CD4-positive, alpha-beta T cell treated with Interferon alpha-2 for 1 hour (primary cell): ENCODE data around the gene ARL6IP1.
"Not testable (repeated sequence)": the region's sequence is repeated elsewhere in the genome, so short reads cannot be mapped to it uniquely, and the experiment has no call there.

Source experiments
- DNase-seq, 2 donors: peaks; one replicate each; pipeline ENCODE4 v3.0.0-alpha.2; 2020 to 2022

ARL6IP1 gene

DNA sequence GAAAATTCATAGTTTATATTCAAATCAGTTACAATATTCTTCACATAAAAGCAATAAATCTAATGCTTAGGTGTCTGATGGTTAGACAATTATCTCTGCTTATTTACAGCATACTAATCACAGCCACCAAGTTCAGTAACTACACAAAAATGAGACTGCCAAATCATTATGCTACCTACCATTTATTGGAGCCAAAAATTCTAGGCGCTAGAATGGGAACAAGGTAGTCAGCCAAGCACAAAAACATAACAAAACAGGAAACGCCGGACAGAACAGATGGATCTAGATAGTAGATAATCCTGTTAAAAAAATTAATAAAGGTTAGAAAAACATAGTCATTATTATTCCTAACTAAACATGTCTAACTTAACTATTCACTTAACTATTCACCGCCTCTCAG is 3.6 kb downstream of the ARL6IP1 start:
- no peak for DNase-seq

DNA sequence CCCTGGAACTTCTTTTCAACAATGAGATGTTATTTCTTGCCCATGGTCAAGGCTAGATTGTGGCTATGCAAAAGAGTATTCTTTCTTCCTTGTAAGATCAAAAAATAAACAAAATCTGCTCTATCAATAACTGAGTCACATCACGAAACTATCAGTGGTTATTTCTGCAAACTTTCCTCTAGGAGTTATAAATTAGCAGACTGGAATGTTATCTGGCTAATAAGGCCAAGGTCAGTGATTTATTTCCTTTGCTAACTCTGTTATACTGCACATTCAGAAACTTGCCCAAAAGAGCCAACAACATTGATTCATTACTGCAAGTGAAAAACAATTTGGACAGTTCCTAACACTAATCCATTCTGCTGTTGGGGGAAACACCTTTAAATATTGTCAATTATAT is 5.0 kb downstream of the ARL6IP1 start:
- DNase-seq: no peak

DNA sequence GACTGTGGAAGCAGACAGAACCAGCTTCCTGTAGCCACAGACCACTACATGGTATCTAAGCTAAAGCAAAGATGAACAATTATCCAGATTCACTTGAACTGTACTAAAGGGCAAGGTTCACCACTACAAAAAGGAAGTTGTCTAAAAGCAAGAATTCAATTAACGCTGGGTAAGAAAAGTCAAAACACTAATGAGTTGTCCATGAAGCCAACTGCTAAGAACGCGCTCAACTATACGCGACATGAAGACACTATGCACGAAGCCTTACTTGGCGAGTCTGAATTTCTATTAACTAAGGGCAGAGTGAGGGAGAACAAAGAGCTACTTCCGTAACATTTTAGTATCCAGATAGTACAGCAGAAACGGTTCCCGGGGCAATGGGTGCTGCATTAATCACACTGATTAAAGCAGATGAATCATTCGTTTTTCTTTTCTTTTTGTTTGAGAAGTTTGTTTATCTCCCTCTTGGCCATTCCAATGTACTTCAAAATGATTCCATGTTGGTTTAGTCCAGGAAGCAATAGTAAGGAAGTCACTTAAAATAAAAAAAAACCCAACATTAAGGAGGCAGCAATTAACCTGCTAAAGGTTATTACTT is 8.4 kb downstream of the ARL6IP1 start:
- no peak for DNase-seq

DNA sequence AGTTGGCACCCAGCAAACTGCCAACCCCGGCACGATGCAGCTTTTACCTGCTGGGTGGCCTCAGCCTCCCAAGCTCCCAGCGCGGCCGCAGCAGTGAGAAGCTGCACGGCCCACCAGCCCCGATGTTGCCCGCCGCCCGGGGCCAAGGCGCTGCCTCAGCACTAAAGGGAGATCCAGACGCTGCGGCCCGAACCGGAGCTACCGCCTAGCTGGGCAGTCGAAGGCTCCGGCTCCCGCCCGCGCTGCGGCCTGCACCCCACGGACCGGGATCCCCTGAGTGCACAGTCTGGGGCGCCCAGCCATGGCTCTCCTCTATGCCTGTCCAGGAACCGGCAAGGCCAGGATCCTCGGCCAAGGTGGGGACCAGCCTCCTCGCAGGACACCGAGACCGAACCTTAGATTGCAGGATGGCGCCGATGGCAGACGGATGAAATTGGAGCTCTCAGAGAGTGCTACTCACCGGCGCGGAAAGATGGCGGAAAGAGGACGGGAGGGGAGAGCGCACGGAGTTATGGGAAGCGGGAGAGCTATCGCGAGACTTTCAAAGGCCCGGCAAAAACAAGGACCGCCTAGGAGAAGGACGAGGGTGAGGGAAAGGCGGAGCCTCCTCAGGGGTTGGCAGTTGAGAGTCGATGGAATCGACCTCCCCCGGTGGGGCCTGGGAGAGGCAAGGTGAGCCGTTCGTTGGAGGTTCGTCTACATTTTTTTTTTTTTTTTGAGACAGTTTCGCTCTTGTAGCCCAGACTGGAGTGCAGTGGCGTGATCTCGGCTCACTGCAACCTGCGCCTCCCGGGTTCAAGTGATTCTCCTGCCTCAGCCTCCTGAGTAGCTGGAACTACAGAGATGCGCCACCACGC is 11.3 kb downstream of the ARL6IP1 start, which contains the start of gene RPS15A:
Gene RPS15A (minus strand): TSS at position 485 of the 857 bp plus-strand sequence. CDS start 1,221 bp downstream, outside the sequence.
- peak; percentile 96 for DNase-seq

DNA sequence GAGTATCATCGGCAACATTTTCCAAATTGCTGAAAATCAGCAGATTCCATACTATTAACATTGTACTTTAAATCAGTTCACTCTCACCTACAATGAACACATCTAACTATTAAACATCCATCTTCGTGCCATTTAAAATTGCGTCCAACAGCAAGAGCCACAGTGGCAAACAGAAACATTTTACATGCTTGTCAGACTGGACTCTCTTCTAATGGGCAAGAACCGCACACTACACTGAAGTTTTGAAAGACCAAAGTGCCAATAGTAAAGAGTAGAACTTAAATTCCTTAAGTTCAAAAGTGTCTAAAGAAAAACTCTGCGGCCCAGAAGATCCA is 11.9 kb downstream of the ARL6IP1 start:
- no peak for DNase-seq

DNA sequence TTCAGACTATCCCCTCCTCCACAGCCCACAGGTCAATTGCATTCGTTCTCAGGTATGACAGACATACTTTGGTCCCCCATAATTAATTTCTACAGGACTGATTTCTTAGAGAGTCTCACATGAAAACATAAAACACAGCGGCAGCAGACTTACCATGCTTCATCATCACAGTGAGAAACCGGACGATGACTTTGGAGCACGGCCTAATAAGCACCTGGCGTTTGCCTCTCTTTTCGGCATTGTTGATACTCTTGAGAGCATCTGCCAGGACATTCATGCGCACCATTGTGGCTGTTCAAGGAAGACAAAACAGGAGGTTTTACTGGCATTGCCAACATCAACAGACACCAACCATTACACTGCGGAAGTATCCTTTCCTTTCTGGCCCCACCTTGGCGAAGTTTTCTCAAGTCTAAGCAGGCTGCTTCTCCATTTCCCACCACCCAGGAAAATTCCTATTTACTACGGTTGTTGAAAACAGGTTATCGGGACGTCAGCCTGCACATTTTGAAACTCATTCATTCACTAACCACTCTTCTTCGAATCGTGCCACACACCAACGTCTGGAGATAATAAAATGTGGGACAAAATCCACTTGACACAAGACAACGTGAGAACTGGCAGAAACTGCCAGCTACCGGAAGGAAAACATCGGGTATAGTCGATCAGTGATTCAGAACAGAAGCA is 12.4 kb downstream of the ARL6IP1 start:
- DNase-seq: peak in 1 of 2 donors; percentile 26

DNA sequence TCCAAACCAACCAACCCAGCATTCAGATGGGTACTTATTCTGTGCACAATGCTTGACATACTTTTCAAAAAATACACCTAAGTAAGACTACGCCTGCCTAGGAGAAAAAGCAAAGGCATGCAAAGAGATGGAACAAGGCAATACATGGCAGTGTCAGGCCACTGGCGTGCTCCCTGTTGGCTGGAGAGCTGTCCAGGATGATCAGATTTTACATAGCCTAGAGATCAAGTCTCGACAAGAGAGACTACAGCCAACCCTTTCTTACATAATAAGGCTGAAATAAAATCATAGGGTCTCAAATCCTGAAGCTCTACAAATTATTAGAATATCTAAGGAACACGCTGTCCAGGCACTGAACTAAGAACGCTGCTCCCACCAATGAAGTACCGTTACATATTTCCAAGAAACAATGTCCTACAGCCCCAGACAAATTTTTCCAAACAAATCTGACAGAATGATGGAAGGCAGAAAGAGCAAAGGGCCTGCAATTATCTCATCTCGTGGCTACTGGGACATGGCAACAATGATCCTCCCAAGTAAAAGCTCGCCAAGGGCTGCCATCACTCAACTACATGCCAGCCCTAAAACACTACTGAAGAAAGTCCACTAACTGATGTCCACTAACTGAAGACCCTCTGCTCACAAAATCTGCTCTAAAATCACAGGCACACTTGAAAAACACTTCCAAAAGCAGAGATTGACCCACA is 16.3 kb downstream of the ARL6IP1 start:
- no peak for DNase-seq

DNA sequence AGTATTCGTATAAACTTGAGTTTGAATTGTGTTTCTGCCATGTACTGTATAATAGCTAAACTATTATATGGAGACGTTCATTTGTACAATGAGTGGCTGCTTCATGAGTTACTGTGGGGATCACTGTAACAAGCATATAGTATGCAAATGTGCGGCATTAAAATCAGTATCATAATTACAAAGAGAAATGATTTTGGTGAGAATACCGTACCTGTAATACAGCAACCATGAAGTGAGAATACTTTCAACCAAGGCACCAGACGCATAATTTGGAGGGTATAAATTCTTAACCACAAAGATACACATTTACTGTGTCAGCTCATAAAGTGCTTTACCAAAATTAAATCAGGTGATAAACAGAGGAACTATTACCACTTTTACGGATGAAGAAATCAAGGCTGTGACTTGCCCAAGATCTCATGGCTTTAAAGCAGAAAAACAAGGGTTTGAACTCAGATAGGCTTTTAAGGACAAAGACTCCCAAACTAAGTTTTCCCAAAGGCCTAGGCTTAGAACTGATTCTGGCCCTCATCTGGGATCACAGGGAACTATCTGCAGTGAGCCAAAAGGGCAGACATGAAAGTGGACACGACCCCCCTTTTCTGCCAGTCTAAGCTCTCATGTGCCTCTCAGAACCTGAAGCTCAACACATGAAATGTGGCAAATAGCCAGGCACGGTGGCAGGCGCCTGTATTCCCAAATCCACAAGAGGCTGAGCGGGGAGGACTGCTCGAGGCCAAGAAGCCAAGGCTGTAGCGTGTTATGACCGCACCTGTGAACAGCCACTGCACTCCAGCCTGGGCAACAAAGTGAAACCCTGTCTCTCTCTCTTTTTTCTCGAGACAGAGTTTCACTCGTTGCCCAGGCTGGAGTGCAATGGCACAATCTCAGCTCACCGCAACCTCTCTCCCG is 17.7 kb downstream of the ARL6IP1 start:
- no peak for DNase-seq

DNA sequence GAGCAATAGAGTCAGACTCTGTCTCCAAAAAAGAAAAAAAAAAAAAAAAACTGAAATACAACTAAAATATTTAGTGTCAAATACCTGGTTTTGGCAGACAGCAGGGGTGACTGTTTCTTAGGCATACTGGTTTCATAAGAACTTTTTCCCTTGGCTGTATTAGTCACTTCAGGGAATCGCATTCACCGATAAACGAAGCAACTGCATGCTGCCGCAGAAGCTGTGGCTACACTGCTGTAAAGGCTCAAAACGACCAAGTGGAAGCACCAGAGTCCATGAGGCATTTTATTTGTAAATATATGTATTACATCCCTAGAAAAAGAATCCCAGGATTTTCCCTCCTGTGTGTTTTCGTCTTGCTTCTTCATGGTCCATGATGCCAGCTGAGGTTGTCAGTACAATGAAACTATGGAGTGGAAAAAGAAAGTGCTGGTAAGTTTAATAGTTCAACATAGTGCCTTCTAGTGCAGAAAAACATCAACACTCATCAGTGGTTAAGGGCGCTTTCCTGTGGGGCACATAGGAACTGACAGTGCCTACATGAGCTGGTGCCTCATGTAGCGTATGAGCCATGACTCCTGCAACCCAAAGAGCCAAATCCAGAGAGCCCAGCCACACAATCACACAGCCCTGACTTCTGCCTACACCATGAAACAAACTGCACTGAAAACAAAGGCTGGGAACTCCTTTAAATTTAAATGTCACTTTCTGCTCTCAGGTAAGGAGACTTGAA is 18.5 kb downstream of the ARL6IP1 start:
- peak in 1 of 2 donors; percentile 24 for DNase-seq

DNA sequence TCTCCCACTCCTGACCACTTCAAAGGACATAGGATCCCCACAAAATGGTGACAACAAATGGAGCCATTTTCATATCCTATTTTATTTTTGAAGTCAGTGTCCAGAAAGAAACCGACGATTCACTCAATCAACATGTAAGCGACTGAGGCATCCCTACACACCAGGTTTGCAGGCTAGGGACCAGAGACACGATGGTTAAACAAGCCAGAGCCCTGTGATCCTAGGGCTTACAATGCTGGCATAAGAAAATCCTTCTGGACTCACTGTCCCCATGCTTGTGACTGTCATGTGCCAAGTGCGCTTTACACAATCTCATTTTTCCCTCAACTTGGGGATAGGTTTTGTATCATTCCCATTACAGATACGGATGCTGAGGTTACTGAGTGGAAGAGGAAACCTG is 20.1 kb downstream of the ARL6IP1 start:
- DNase-seq: not testable (repeated sequence)

DNA sequence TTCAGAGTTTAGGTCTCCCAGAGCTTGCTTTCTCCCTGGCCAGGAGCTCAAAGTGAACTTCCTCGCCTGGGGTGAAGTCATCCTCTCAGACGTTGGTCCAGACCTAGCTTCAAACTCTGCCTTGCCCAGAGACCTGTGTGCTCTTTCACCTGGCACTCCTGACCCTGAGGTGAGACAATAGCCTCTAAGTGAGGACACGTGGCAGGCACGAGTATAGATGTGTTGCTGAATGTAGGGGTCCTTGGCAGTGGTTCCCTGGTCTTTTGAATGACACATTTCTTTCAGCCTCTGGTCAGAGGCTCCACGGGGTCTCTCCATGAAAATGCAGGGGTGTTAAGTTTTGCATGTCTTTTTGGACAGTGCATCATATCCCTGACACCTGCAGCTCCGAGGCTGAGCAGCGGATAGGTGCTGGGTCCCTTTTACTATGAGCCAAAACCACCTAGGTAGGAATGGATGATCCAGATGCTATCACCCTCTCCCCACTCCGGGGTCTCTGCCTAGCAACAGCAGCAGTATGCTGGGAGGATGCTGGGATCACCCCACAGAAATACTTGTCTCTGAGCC is 20.8 kb downstream of the ARL6IP1 start:
- DNase-seq: not testable (repeated sequence)

DNA sequence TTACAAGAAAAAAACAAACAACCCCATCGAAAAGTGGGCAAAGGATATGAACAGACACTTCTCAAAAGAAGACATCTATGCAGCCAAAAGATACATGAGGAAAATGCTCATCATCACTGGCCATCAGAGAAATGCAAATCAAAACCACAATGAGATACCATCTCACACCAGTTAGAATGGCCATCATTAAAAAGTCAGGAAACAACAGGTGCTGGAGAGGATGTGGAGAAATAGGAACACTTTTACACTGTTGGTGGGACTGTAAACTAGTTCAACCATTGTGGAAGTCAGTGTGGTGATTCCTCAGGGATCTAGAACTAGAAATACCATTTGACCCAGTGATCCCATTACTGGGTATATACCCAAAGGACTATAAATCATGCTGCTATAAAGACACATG is 23.7 kb downstream of the ARL6IP1 start:
- not testable (repeated sequence) for DNase-seq

DNA sequence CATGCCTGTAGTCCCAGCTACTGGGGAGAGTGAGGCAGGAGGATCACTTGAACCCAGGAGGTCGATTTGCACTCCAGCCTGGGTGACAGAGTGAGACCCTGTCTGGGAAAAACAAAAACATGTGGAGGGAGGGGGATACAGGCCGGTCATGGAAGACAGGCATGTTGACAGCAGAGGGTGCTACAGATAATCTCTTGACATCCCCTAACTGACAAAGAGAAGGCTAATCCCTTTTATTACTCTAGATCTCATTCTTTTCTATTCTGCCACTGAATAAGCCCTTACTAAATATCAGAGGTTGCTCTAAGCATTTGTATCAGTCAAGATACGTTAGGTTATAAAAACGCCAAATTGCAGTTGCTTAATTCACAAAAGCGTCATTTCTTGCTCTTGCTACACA is 25.0 kb downstream of the ARL6IP1 start:
- not testable (repeated sequence) for DNase-seq

DNA sequence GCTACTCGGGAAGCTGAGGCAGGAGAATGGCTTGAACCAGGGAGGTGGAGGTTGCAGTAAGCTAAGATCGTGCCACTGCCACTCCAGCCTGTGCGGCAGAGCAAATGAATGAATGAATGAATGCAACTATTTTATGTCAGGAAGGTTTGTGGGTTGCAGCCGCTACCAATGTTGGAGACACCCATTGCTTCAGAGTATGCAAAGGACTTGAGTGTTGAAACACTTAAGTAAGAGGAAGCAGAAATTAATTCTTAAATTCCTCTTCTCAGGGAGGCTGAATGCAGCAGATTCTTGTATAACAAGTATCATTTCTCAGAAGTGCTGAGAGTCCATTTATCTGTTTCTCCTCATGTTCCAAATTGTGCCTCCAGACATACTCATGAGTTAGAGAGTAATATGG is 26.7 kb downstream of the ARL6IP1 start:
- not testable (repeated sequence) for DNase-seq

DNA sequence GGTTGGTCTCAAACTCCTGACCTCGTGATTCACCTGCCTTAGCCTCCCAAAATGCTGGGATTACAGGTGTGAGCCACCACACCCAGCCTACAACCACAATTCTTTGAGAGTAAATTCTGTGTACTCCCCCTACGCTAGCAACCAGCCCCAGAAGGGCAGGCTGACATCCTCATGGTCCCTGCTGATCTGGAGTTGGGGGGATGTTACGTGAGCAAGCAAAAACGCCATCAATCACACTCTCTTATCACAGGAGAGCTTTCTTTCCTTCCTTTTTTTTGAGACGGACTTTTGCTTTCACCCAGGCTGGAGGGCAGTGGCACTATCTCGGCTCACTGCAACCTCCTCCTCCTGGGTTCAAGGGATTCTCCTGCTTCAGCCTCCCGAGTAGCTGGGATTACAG is 29.2 kb downstream of the ARL6IP1 start:
- not testable (repeated sequence) for DNase-seq

DNA sequence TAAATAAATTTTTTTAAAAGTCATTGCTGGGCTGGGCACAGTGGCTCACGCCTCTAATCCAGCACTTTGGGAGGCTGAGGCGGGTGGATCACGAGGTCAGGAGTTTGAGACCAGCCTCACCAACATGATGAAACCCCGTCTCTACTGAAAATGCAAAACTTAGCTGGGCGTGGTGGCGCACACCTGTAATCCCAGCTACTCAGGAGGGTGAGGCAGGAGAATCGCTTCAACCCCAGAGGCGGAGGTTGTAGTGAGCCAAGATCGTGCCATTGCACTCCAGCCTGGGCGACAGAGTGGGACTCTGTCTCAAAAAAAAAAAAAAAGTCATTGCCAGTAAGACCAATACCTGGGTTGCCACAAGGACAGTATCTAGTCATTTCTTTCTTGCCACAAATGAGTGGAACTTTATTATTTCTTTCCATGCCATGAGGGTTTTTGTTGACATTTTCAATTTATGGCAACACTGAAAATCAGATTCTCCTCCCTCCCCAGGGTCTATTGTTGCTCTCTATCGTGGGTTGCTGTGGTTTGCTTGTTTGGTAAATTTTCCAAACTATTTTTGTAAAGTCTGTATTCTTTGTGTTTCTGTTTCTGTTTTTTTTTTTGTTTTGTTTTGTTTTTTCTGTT is 30.9 kb downstream of the ARL6IP1 start:
- DNase-seq: not testable (repeated sequence)

DNA sequence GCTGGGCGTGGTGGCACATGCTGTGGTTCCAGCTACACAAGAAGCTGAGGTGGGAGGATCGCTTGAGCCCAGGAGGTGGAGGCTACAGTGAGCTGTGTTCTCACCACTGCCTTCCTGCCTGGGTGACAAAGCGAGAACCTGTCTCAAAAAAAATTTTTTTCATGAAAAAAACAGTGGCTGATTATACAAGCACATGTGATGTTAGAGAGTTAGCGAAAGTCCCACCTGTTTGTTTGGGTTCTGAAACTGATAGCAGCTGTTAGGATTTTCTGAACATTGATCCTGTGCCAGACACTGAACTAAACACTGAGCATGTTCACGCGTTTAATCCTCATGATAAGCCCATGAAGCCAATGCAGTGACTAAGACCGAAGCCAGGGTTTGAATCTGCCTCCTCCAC is 34.1 kb downstream of the ARL6IP1 start:
- peak; percentile 37 to 63 for DNase-seq

DNA sequence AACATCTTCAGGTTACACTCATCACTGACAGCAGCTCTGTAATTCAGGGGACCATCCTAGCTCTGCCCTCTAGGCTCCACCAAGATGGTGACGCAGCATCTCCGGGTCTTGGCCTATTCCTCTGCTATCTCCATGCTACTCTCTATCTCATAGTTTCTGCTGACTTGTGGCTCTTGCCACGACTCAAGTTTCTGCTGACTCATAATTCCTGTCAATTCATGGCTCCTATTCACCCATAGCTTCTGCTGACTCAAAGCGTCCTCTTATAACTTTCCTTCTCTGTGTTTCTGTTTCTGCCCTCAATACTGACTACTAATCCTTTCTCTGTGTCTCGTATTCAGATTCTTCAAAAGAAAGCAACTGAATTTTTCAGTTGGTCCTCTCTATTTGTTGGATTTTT is 38.6 kb downstream of the ARL6IP1 start:
- DNase-seq: not testable (repeated sequence)

DNA sequence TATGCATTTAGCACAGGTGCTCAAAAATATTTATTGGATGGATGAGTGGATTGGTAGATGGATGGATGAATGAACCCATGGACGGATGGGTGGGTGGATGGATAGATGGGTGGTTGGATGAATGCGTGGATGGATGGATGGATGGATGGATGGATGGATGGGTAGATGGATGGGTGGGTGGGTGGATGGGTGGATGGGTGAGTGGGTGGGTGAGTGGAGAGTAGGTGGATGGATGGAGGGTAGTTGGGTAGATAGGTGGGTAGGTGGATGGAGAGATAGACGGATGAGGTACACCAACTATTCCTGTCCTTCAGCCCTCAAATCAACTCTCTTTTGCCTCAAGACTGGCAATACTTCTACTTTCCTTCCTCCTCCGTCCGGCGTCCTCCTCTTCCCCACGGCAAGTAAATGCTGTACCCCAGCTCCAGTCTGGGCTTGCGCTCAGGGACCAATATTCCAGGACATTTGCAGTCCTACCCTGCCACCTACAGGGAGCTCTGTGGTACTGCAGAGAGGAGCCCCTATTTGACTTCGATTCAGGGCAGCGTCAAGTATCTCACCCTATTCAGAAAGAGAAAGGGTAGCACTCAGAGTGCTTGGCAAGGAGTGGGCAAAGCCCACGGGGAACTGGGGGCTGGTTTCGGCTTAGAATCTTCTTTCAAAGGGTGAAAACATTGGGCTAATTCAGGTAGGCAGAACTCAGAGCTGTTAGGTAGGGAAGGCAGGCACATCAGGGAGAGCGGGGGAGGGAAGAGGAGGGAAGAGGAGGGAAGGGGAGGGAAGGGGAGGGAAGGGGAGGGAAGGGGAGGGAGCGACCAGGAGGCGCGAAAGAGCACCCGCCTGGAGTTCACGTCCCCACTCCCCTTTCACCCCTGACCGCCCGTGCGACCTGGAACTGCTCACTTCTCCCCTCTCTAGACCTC is 41.5 kb downstream of the ARL6IP1 start:
- DNase-seq: peak; percentile 62 to 75
